ENCODE results near the gene LYZL4. TPM values are rescaled to one million over a fixed set of nuclear protein-coding genes. Genes with fewer than 3 reads are reported as not detected.

The LYZL4 gene
- total RNA-seq, 1 donor from 2014 or later: not detected

- H3K27ac ChIP-seq: no peak overlapping the region
- H3K27me3 ChIP-seq: no peaks in the 10 kb centered on the region
- H3K4me1 ChIP-seq: no peaks in the 10 kb centered on the region
- H3K9me3 ChIP-seq: no peaks in the 10 kb centered on the region
- H3K36me3 ChIP-seq: no peaks in the 10 kb centered on the region
- no peak overlapping the region for H3K4me3 ChIP-seq
- no peak for DNase-seq (ENCODE audit: low spot score in 2 of 2)
- TF ChIP-seq CTCF (IDR thresholded peaks at IDR 0.05): no peak
- intact Hi-C loops (cut with DNase I): no loop called here
Observed at GRCh38 chr3:42402394-42403096, 7.9 kb downstream of the LYZL4 start.

GRCh38 chr3:42398080-42398479 lies 12.3 kb downstream of the LYZL4 start:
- Histone ChIP-seq H3K9me3 (no peaks in the 10 kb centered on the region), H3K27ac (no peak overlapping the region), H3K4me1 (no peaks in the 10 kb centered on the region), H3K4me3 (no peak overlapping the region), H3K36me3 (no peaks in the 10 kb centered on the region), H3K27me3 (no peaks in the 10 kb centered on the region)
- intact Hi-C loops (cut with DNase I): no loop called here
- no peak for TF ChIP-seq CTCF (IDR thresholded peaks at IDR 0.05)
- no peak for DNase-seq (ENCODE audit: low spot score in 2 of 2)

GRCh38 chr3:42397644-42398043 lies 12.8 kb downstream of the LYZL4 start:
- no peak for DNase-seq (ENCODE audit: low spot score in 2 of 2)
- Histone ChIP-seq H3K9me3 (no peaks in the 10 kb centered on the region), H3K27me3 (no peaks in the 10 kb centered on the region), H3K36me3 (no peaks in the 10 kb centered on the region), H3K27ac (no peak overlapping the region), H3K4me3 (no peak overlapping the region), H3K4me1 (no peaks in the 10 kb centered on the region)
- TF ChIP-seq CTCF (IDR thresholded peaks at IDR 0.05): no peak
- intact Hi-C loops (cut with DNase I): no loop called here

- H3K27ac ChIP-seq: no peak overlapping the region
- no peaks in the 10 kb centered on the region for H3K9me3 ChIP-seq
- no peak for TF ChIP-seq CTCF (IDR thresholded peaks at IDR 0.05)
- no peaks in the 10 kb centered on the region for H3K36me3 ChIP-seq
- no peaks in the 10 kb centered on the region for H3K27me3 ChIP-seq
- DNase-seq (ENCODE audit: low spot score in 2 of 2): no peak
- intact Hi-C loops (cut with DNase I): no loop called here
- H3K4me3 ChIP-seq: no peak overlapping the region
- H3K4me1 ChIP-seq: no peaks in the 10 kb centered on the region
Observed at GRCh38 chr3:42394579-42395288, 15.7 kb downstream of the LYZL4 start.

GRCh38 chr3:42387802-42388651 lies 22.4 kb downstream of the LYZL4 start:
- H3K4me3 ChIP-seq: no peak overlapping the region
- TF ChIP-seq CTCF (IDR thresholded peaks at IDR 0.05): no peak

More at GRCh38 chr3:42387802-42388651, 22.4 kb downstream of the LYZL4 start:
- H3K4me1 ChIP-seq: no peaks in the 10 kb centered on the region
- no peak for DNase-seq (ENCODE audit: low spot score in 2 of 2)
- no peaks in the 10 kb centered on the region for H3K36me3 ChIP-seq
- H3K27me3 ChIP-seq: no peaks in the 10 kb centered on the region
- intact Hi-C loops (cut with DNase I): no loop called here
- no peak overlapping the region for H3K27ac ChIP-seq
- H3K9me3 ChIP-seq: no peaks in the 10 kb centered on the region
